SJSA1 (cell line): ENCODE measurements around the gene TRIM60. TPM values are rescaled to one million over a fixed set of nuclear protein-coding genes. Genes with fewer than 3 reads are reported as not detected.
"Not testable (repeated sequence)": the region's sequence is repeated elsewhere in the genome, so short reads cannot be mapped to it uniquely, and the experiment has no call there.

ENCODE experiments used
- DNase-seq, 2 experiments: peaks; one replicate each; pipeline ENCODE4 v3.0.0-alpha.2; 2015 to 2020; ENCODE audit warnings: low spot score in 2 of 2, low read depth in 1 of 2
- H3K27ac ChIP-seq: fragments of 250-450 bp; sonication (Bioruptor Pico); 2 replicates; pipeline ENCODE4 v1.5.1; 2020; ENCODE audit warnings: mild to moderate bottlenecking, moderate library complexity
- H3K27me3 ChIP-seq: fragments of 250-450 bp; sonication (Bioruptor Pico); replicated peaks from 2 replicates; pipeline ENCODE4 v1.5.1; 2020; ENCODE audit warnings: mild to moderate bottlenecking, moderate library complexity
- H3K36me3 ChIP-seq: fragments of 250-450 bp; sonication (Bioruptor Pico); 2 replicates; pipeline ENCODE4 v1.5.1; 2020; ENCODE audit warnings: mild to moderate bottlenecking
- H3K4me1 ChIP-seq: fragments of 250-450 bp; sonication (Bioruptor Pico); replicated peaks from 2 replicates; pipeline ENCODE4 v1.6.1; 2021; ENCODE audit warnings: mild to moderate bottlenecking
- H3K4me3 ChIP-seq: fragments of 250-450 bp; sonication (Bioruptor Pico); 2 replicates; pipeline ENCODE4 v1.5.1; 2020; ENCODE audit warnings: mild to moderate bottlenecking
- H3K9me3 ChIP-seq: fragments of 250-450 bp; sonication (Bioruptor Pico); replicated peaks from 2 replicates; pipeline ENCODE4 v1.5.1; 2020; ENCODE audit warnings: mild to moderate bottlenecking
- total RNA-seq: library from RNA; depleted of rRNA; stranded (reverse); fragments of >200 nt; shearing (Covaris generic); gene quantifications from 2 replicates; pipeline ENCODE4 v1.2.3, GENCODE V29; 2014; rRNA removed

TRIM60 gene
- total RNA-seq, 1 experiment from 2014 or later = not detected

DNA sequence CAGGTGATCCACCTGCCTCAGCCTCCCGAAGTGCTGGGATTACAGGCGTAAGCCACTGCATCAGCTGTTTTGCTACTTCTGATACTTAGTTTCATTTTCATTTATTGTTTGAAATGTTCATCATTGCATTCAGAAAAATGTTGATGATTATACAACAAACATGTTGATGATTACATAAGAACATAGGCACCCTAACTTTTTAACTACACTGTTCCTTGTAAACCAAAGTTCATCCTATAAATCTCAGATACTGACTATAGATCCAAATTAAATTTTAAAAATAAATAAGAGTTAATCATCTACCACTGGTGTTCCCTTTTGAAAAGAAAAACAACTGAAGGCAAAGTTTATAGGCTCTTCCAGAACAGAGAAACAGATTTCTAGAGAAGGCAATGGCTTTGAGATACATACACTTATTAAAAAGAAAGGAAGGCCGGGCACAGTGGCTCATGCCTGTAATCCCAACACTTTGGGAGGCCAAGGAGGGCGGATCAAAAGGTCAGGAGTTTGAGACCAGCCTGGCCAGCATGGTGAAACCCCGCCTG, 45.3 kb downstream of the TRIM60 start:
- no peak overlapping the region for H3K4me3 ChIP-seq
- H3K27ac ChIP-seq = no peak overlapping the region
- no peaks in the 10 kb centered on the region for H3K36me3 ChIP-seq
- no peaks in the 10 kb centered on the region for H3K9me3 ChIP-seq
- no peaks in the 10 kb centered on the region for H3K27me3 ChIP-seq
- no peak for DNase-seq
- no peaks in the 10 kb centered on the region for H3K4me1 ChIP-seq

- no peak for DNase-seq
- no peaks in the 10 kb centered on the region for H3K27me3 ChIP-seq
- H3K4me3 ChIP-seq = no peak overlapping the region
- H3K27ac ChIP-seq = no peak overlapping the region
- H3K4me1 ChIP-seq = no peaks in the 10 kb centered on the region
- no peaks in the 10 kb centered on the region for H3K9me3 ChIP-seq
- no peaks in the 10 kb centered on the region for H3K36me3 ChIP-seq
These were observed 47.7 kb downstream of the TRIM60 start for GRCh38 chr4:165079476-165079875.

- not testable (repeated sequence) for H3K27ac ChIP-seq, H3K9me3 ChIP-seq, H3K4me1 ChIP-seq, H3K27me3 ChIP-seq, DNase-seq, H3K4me3 ChIP-seq
- peaks cover 14% of the 10 kb centered on the region for H3K36me3 ChIP-seq
These were observed 53.0 kb downstream of the TRIM60 start for GRCh38 chr4:165084787-165085186.

DNA sequence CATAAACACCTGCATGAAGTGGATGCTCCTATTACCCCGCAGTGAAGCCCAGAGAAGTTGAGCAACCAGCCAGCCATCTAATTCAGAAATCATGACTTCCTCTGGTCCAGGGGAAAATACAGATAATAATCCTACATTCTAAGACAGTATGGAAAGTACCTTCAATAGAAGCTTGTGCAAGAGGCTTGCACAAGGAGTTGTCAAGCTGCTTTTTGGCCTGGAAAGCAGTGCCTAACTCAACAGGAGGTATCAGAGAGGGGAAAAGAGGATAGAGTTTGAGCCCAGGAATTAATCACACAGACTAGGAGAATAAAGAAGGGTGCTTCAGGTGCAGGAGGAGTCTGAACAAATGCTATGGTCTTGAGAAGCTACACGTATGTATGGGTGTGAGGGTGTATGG, 54.1 kb downstream of the TRIM60 start:
- no peak for DNase-seq
- no peaks in the 10 kb centered on the region for H3K4me1 ChIP-seq
- no peak overlapping the region for H3K27ac ChIP-seq
- H3K27me3 ChIP-seq = no peaks in the 10 kb centered on the region
- H3K36me3 ChIP-seq = peaks cover 14% of the 10 kb centered on the region
- H3K4me3 ChIP-seq = no peak overlapping the region
- no peaks in the 10 kb centered on the region for H3K9me3 ChIP-seq

DNA sequence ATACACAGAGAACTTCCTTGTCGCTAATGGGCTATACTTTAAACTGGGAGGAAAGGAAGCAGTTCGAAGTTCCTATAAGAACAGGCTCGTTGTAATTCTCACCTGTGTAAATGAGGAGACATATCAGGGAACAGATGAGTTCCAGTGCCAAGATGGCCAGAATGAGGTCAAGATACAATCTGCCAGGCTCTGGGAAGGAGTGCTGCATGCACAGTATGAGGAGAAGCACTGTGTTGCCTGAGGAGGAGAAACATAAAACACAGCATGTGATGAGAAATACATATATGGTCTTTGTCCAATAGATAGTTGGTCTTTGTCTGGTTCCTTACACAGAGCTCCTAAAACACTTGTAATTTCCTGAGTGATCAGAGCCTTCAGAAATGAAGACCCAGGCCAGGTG, 56.6 kb downstream of the TRIM60 start:
- no peak for DNase-seq
- Histone ChIP-seq H3K4me1 (no peaks in the 10 kb centered on the region), H3K27ac (no peak overlapping the region), H3K36me3 (peaks cover 14% of the 10 kb centered on the region), H3K27me3 (no peaks in the 10 kb centered on the region), H3K9me3 (no peaks in the 10 kb centered on the region), H3K4me3 (no peak overlapping the region)

Other genes with a start within 250 kb of the TRIM60 start
- 17.7 and 24.9 TPM in 2 replicates for gene APELA, start 154.8 kb upstream of the TRIM60 start, total RNA-seq
- not detected in 2 replicates for gene TRIM61, start 54.3 kb upstream of the TRIM60 start, total RNA-seq
- gene TRIM75, start 21.9 kb downstream of the TRIM60 start, total RNA-seq = not detected in 2 replicates
- 7.4 and 14.4 TPM in 2 replicates for gene TMEM192, start 80.9 kb downstream of the TRIM60 start, total RNA-seq
- 30.9 and 54.6 TPM in 2 replicates for gene KLHL2, start 175.6 kb downstream of the TRIM60 start, total RNA-seq